Measurements from ENCODE around the gene ST6GALNAC2.
"Not testable (repeated sequence)": the region's sequence is repeated elsewhere in the genome, so short reads cannot be mapped to it uniquely, and the experiment has no call there.

Gene ST6GALNAC2

GRCh38 chr17:76564991-76565727 lies 20.5 kb downstream of the ST6GALNAC2 start:
- not testable (repeated sequence) for H3K4me1 ChIP-seq (ENCODE audit: control insufficient read depth in 2 of 2, insufficient read depth in 2 of 2, low read length in 2 of 2); H3K9me3 ChIP-seq (ENCODE audit: control insufficient read depth in 2 of 2, low read length in 2 of 2); H3K27ac ChIP-seq (ENCODE audit: low read depth in 2 of 2, low read length in 2 of 2)

GRCh38 chr17:76563359-76563758 lies 22.3 kb downstream of the ST6GALNAC2 start:
- H3K4me1 ChIP-seq (ENCODE audit: control insufficient read depth in 2 of 2, insufficient read depth in 2 of 2, low read length in 2 of 2) = peaks cover 8 to 21% of the 10 kb centered on the region in 2 donors
- H3K27me3 ChIP-seq (ENCODE audit: control insufficient read depth in 2 of 2, insufficient read depth in 2 of 2, low read length in 2 of 2); H3K4me3 ChIP-seq (ENCODE audit: low read length in 2 of 2); H3K27ac ChIP-seq (ENCODE audit: low read depth in 2 of 2, low read length in 2 of 2); H3K9ac ChIP-seq (ENCODE audit: low read depth in 1 of 2, low read length in 2 of 2); H3K9me3 ChIP-seq (ENCODE audit: control insufficient read depth in 2 of 2, low read length in 2 of 2): not testable (repeated sequence)
- peaks cover 12 to 34% of the 10 kb centered on the region in 2 donors for H3K36me3 ChIP-seq (ENCODE audit: control insufficient read depth in 2 of 2, insufficient read depth in 2 of 2, low read length in 2 of 2)

More at GRCh38 chr17:76564991-76565727, 20.5 kb downstream of the ST6GALNAC2 start:
- not testable (repeated sequence) for H3K27me3 ChIP-seq (ENCODE audit: control insufficient read depth in 2 of 2, insufficient read depth in 2 of 2, low read length in 2 of 2); H3K4me3 ChIP-seq (ENCODE audit: low read length in 2 of 2); H3K9ac ChIP-seq (ENCODE audit: low read depth in 1 of 2, low read length in 2 of 2)
- H3K36me3 ChIP-seq (ENCODE audit: control insufficient read depth in 2 of 2, insufficient read depth in 2 of 2, low read length in 2 of 2) = peaks cover 12 to 34% of the 10 kb centered on the region in 2 donors

GRCh38 chr17:76562734-76563148 lies 22.9 kb downstream of the ST6GALNAC2 start:
- Histone ChIP-seq H3K9ac (ENCODE audit: low read depth in 1 of 2, low read length in 2 of 2) (no peak overlapping the region), H3K36me3 (ENCODE audit: control insufficient read depth in 2 of 2, insufficient read depth in 2 of 2, low read length in 2 of 2) (peaks cover 12 to 34% of the 10 kb centered on the region in 2 donors), H3K27ac (ENCODE audit: low read depth in 2 of 2, low read length in 2 of 2) (no peak overlapping the region), H3K4me1 (ENCODE audit: control insufficient read depth in 2 of 2, insufficient read depth in 2 of 2, low read length in 2 of 2) (peaks cover 8 to 26% of the 10 kb centered on the region in 2 donors), H3K9me3 (ENCODE audit: control insufficient read depth in 2 of 2, low read length in 2 of 2) (no peaks in the 10 kb centered on the region), H3K27me3 (ENCODE audit: control insufficient read depth in 2 of 2, insufficient read depth in 2 of 2, low read length in 2 of 2) (no peaks in the 10 kb centered on the region), H3K4me3 (ENCODE audit: low read length in 2 of 2) (no peak overlapping the region)

- peaks cover 8 to 29% of the 10 kb centered on the region in 2 donors for H3K4me1 ChIP-seq (ENCODE audit: control insufficient read depth in 2 of 2, insufficient read depth in 2 of 2, low read length in 2 of 2)
- H3K9me3 ChIP-seq (ENCODE audit: control insufficient read depth in 2 of 2, low read length in 2 of 2) = no peaks in the 10 kb centered on the region
- peak overlapping the region in 1 of 2 donors; percentile 9 for H3K27ac ChIP-seq (ENCODE audit: low read depth in 2 of 2, low read length in 2 of 2)
- peaks cover 12 to 34% of the 10 kb centered on the region in 2 donors for H3K36me3 ChIP-seq (ENCODE audit: control insufficient read depth in 2 of 2, insufficient read depth in 2 of 2, low read length in 2 of 2)
- no peaks in the 10 kb centered on the region for H3K27me3 ChIP-seq (ENCODE audit: control insufficient read depth in 2 of 2, insufficient read depth in 2 of 2, low read length in 2 of 2)
- H3K9ac ChIP-seq (ENCODE audit: low read depth in 1 of 2, low read length in 2 of 2) = no peak overlapping the region
- H3K4me3 ChIP-seq (ENCODE audit: low read length in 2 of 2) = no peak overlapping the region
These were observed 23.8 kb downstream of the ST6GALNAC2 start for GRCh38 chr17:76561799-76562268.

GRCh38 chr17:76561332-76561731 lies 24.3 kb downstream of the ST6GALNAC2 start:
- Histone ChIP-seq H3K9ac (ENCODE audit: low read depth in 1 of 2, low read length in 2 of 2) (no peak overlapping the region), H3K36me3 (ENCODE audit: control insufficient read depth in 2 of 2, insufficient read depth in 2 of 2, low read length in 2 of 2) (peaks cover 12 to 33% of the 10 kb centered on the region in 2 donors), H3K4me1 (ENCODE audit: control insufficient read depth in 2 of 2, insufficient read depth in 2 of 2, low read length in 2 of 2) (peaks cover 13 to 34% of the 10 kb centered on the region in 2 donors), H3K4me3 (ENCODE audit: low read length in 2 of 2) (no peak overlapping the region), H3K9me3 (ENCODE audit: control insufficient read depth in 2 of 2, low read length in 2 of 2) (no peaks in the 10 kb centered on the region), H3K27me3 (ENCODE audit: control insufficient read depth in 2 of 2, insufficient read depth in 2 of 2, low read length in 2 of 2) (no peaks in the 10 kb centered on the region), H3K27ac (ENCODE audit: low read depth in 2 of 2, low read length in 2 of 2) (no peak overlapping the region)

- no peaks in the 10 kb centered on the region for H3K9me3 ChIP-seq (ENCODE audit: control insufficient read depth in 2 of 2, low read length in 2 of 2)
- H3K27ac ChIP-seq (ENCODE audit: low read depth in 2 of 2, low read length in 2 of 2) = no peak overlapping the region
- H3K9ac ChIP-seq (ENCODE audit: low read depth in 1 of 2, low read length in 2 of 2) = no peak overlapping the region
- H3K27me3 ChIP-seq (ENCODE audit: control insufficient read depth in 2 of 2, insufficient read depth in 2 of 2, low read length in 2 of 2) = no peaks in the 10 kb centered on the region
- H3K4me3 ChIP-seq (ENCODE audit: low read length in 2 of 2) = no peak overlapping the region
- peaks cover 12 to 30% of the 10 kb centered on the region in 2 donors for H3K36me3 ChIP-seq (ENCODE audit: control insufficient read depth in 2 of 2, insufficient read depth in 2 of 2, low read length in 2 of 2)
- H3K4me1 ChIP-seq (ENCODE audit: control insufficient read depth in 2 of 2, insufficient read depth in 2 of 2, low read length in 2 of 2) = peaks cover 13 to 34% of the 10 kb centered on the region in 2 donors
These were observed 24.8 kb downstream of the ST6GALNAC2 start for GRCh38 chr17:76560877-76561221.

GRCh38 chr17:76560036-76560876 lies 25.4 kb downstream of the ST6GALNAC2 start:
- Histone ChIP-seq H3K27ac (ENCODE audit: low read depth in 2 of 2, low read length in 2 of 2) (no peak overlapping the region), H3K4me3 (ENCODE audit: low read length in 2 of 2) (no peak overlapping the region), H3K9ac (ENCODE audit: low read depth in 1 of 2, low read length in 2 of 2) (no peak overlapping the region), H3K36me3 (ENCODE audit: control insufficient read depth in 2 of 2, insufficient read depth in 2 of 2, low read length in 2 of 2) (peaks cover 9 to 25% of the 10 kb centered on the region in 2 donors), H3K9me3 (ENCODE audit: control insufficient read depth in 2 of 2, low read length in 2 of 2) (no peaks in the 10 kb centered on the region), H3K27me3 (ENCODE audit: control insufficient read depth in 2 of 2, insufficient read depth in 2 of 2, low read length in 2 of 2) (no peaks in the 10 kb centered on the region), H3K4me1 (ENCODE audit: control insufficient read depth in 2 of 2, insufficient read depth in 2 of 2, low read length in 2 of 2) (peaks cover 13 to 34% of the 10 kb centered on the region in 2 donors)

GRCh38 chr17:76559460-76559859 lies 26.2 kb downstream of the ST6GALNAC2 start:
- Histone ChIP-seq H3K36me3 (ENCODE audit: control insufficient read depth in 2 of 2, insufficient read depth in 2 of 2, low read length in 2 of 2) (peaks cover 9 to 18% of the 10 kb centered on the region in 2 donors), H3K4me1 (ENCODE audit: control insufficient read depth in 2 of 2, insufficient read depth in 2 of 2, low read length in 2 of 2) (peaks cover 13 to 34% of the 10 kb centered on the region in 2 donors)
- H3K9ac ChIP-seq (ENCODE audit: low read depth in 1 of 2, low read length in 2 of 2); H3K27me3 ChIP-seq (ENCODE audit: control insufficient read depth in 2 of 2, insufficient read depth in 2 of 2, low read length in 2 of 2); H3K4me3 ChIP-seq (ENCODE audit: low read length in 2 of 2); H3K27ac ChIP-seq (ENCODE audit: low read depth in 2 of 2, low read length in 2 of 2); H3K9me3 ChIP-seq (ENCODE audit: control insufficient read depth in 2 of 2, low read length in 2 of 2): not testable (repeated sequence)

- H3K36me3 ChIP-seq (ENCODE audit: control insufficient read depth in 2 of 2, insufficient read depth in 2 of 2, low read length in 2 of 2) = peaks cover 9 to 18% of the 10 kb centered on the region in 2 donors
- no peaks in the 10 kb centered on the region for H3K9me3 ChIP-seq (ENCODE audit: control insufficient read depth in 2 of 2, low read length in 2 of 2)
- H3K9ac ChIP-seq (ENCODE audit: low read depth in 1 of 2, low read length in 2 of 2) = peak overlapping the region; percentile 87 to 93
- peak overlapping the region; percentile 85 to 100 for H3K4me3 ChIP-seq (ENCODE audit: low read length in 2 of 2)
- H3K4me1 ChIP-seq (ENCODE audit: control insufficient read depth in 2 of 2, insufficient read depth in 2 of 2, low read length in 2 of 2) = peaks cover 13 to 34% of the 10 kb centered on the region in 2 donors
- H3K27ac ChIP-seq (ENCODE audit: low read depth in 2 of 2, low read length in 2 of 2) = peak overlapping the region; percentile 78 to 84
- no peaks in the 10 kb centered on the region for H3K27me3 ChIP-seq (ENCODE audit: control insufficient read depth in 2 of 2, insufficient read depth in 2 of 2, low read length in 2 of 2)
These were observed 27.2 kb downstream of the ST6GALNAC2 start for GRCh38 chr17:76558198-76559095.
